Mesendoderm (in vitro differentiated cells): ENCODE measurements around the gene ADD3. TPM values are rescaled to one million over a fixed set of nuclear protein-coding genes. Genes with fewer than 3 reads are reported as not detected.

Source experiments
- DNase-seq: peaks from one replicate; pipeline ENCODE4 v3.0.0; 2013
- H2AK5ac ChIP-seq: 2 replicates; pipeline ENCODE4 v1.6.1; 2013; ENCODE audit warnings: low read length, inconsistent platforms
- H2BK120ac ChIP-seq: 2 replicates; pipeline ENCODE4 v1.6.1; 2013; ENCODE audit warnings: low read depth, mild to moderate bottlenecking, low read length, moderate library complexity, mixed read lengths
- H2BK15ac ChIP-seq: replicated peaks from 2 replicates; pipeline ENCODE4 v1.6.1; 2013; ENCODE audit warnings: low read depth, mild to moderate bottlenecking, moderate library complexity
- H2BK5ac ChIP-seq: 2 replicates; pipeline ENCODE4 v1.6.1; 2013; ENCODE audit warnings: low read length, inconsistent platforms
- H3K18ac ChIP-seq: 2 replicates; pipeline ENCODE4 v1.6.1; 2013; ENCODE audit warnings: mild to moderate bottlenecking, low read length, mixed read lengths
- H3K23ac ChIP-seq: one replicate; pipeline ENCODE4 v1.6.1; 2013; ENCODE audit warnings: low read length
- H3K27ac ChIP-seq: 2 replicates; pipeline ENCODE4 v1.5.1; 2013; ENCODE audit warnings: low read depth, mild to moderate bottlenecking, inconsistent platforms, low read length, moderate library complexity
- H3K27me3 ChIP-seq: 2 replicates; pipeline ENCODE4 v1.6.1; 2013; ENCODE audit warnings: low read length, control low read depth, mild to moderate bottlenecking, inconsistent platforms; ENCODE audit not compliant: insufficient read depth, poor library complexity
- H3K36me3 ChIP-seq: 2 replicates; pipeline ENCODE4 v1.6.1; 2013; ENCODE audit warnings: low read length, inconsistent platforms; ENCODE audit not compliant: control insufficient read depth, insufficient read depth
- H3K4ac ChIP-seq: one replicate; pipeline ENCODE4 v1.6.1; 2013; ENCODE audit warnings: low read depth, mild to moderate bottlenecking, low read length, moderate library complexity
- H3K4me1 ChIP-seq: 2 replicates; pipeline ENCODE4 v1.6.1; 2013; ENCODE audit warnings: low read depth, low read length, inconsistent platforms; ENCODE audit not compliant: control insufficient read depth
- H3K4me2 ChIP-seq: 2 replicates; pipeline ENCODE4 v1.6.1; 2013; ENCODE audit warnings: low read length
- H3K4me3 ChIP-seq: 2 replicates; pipeline ENCODE4 v1.5.1; 2013; ENCODE audit warnings: mild to moderate bottlenecking, low read length
- H3K56ac ChIP-seq: one replicate; pipeline ENCODE4 v1.6.1; 2013; ENCODE audit warnings: low read length
- H3K79me1 ChIP-seq: 2 replicates; pipeline ENCODE4 v1.6.1; 2013; ENCODE audit warnings: low read length, inconsistent platforms
- H3K79me2 ChIP-seq: 2 replicates; pipeline ENCODE4 v1.6.1; 2013; ENCODE audit warnings: mild to moderate bottlenecking, low read length; ENCODE audit not compliant: control insufficient read depth, insufficient read depth
- H3K9ac ChIP-seq: 2 replicates; pipeline ENCODE4 v1.6.1; 2013; ENCODE audit warnings: low read length, inconsistent platforms
- H4K5ac ChIP-seq: one replicate; pipeline ENCODE4 v1.6.1; 2013; ENCODE audit warnings: low read length
- H4K8ac ChIP-seq: one replicate; pipeline ENCODE4 v1.6.1; 2013; ENCODE audit warnings: low read depth, mild to moderate bottlenecking, control low read depth, low read length, moderate library complexity
- WGBS: extraction: QIAGEN DNeasy Blood & Tissue Kit; methylation state at CpG from one replicate; pipeline ENCODE4 v1.1.7; 2013; ENCODE audit warnings: low lambda C conversion rate, missing lambda C conversion rate; ENCODE audit not compliant: insufficient coverage; ENCODE audit errors: extremely low coverage; 5-methylcytosine and 5-hydroxymethylcytosine counted together
- polyA plus RNA-seq, 2 experiments: library from polyadenylated mRNA; stranded (reverse); fragments of 200-250 nt; gene quantifications; one replicate each; pipeline ENCODE4 v1.2.3, GENCODE V29; 2013

Gene ADD3
- polyA plus RNA-seq (2013, experiment 1 of 2), result 46.8 TPM
- 50.0 TPM for polyA plus RNA-seq (2013, experiment 2 of 2)

- peak within 1 kb of the TSS; percentile 83 for H3K9ac ChIP-seq
- peak within 1 kb of the TSS; percentile 51 for H3K4me2 ChIP-seq
- H3K27me3 ChIP-seq, result no peaks in the 10 kb centered on the region
- peak within 1 kb of the TSS; percentile 99 for H3K27ac ChIP-seq
- no peak within 1 kb of the TSS for H2AK5ac ChIP-seq
- peaks cover 3% of the 10 kb centered on the region for H3K79me1 ChIP-seq
- peak within 1 kb of the TSS; percentile 75 for H3K4me3 ChIP-seq
- peak within 1 kb of the TSS; percentile 89 for H3K4ac ChIP-seq
- H3K18ac ChIP-seq, result peak within 1 kb of the TSS; percentile 69
- no peak within 1 kb of the TSS for H4K5ac ChIP-seq
- WGBS, result no CpG with 5 or more reads among the region's 83 CpGs
- no peak within 1 kb of the TSS for H3K23ac ChIP-seq
- DNase-seq, result peak; percentile 98
- peaks cover 21% of the 10 kb centered on the region for H3K79me2 ChIP-seq
- peak within 1 kb of the TSS; percentile 89 for H3K56ac ChIP-seq
- H2BK120ac ChIP-seq, result no peak within 1 kb of the TSS
- H3K36me3 ChIP-seq, result no peaks in the 10 kb centered on the region
- H4K8ac ChIP-seq, result no peak within 1 kb of the TSS
- H3K4me1 ChIP-seq, result peaks cover 9% of the 10 kb centered on the region
- no peak within 1 kb of the TSS for H2BK5ac ChIP-seq
- H2BK15ac ChIP-seq, result no peak within 1 kb of the TSS
Measured at GRCh38 chr10:110007701-110008517, at the start of gene ADD3. Gene ADD3 (plus strand): TSS chr10:110007984. CDS start chr10:110100654, 92,670 bp downstream.

- no peak overlapping the region for H3K9ac ChIP-seq
- H4K8ac ChIP-seq, result no peak overlapping the region
Measured at GRCh38 chr10:109958059-109958458, 49.7 kb upstream of the ADD3 start.

GRCh38 chr10:109959259-109960145, 48.3 kb upstream of the ADD3 start:
- Histone ChIP-seq H3K4me1 (peaks cover 8% of the 10 kb centered on the region), H3K79me2 (no peaks in the 10 kb centered on the region), H3K27ac (no peak overlapping the region), H2BK5ac (no peak overlapping the region), H3K18ac (no peak overlapping the region), H4K5ac (no peak overlapping the region), H3K4me2 (no peak overlapping the region), H2BK15ac (no peak overlapping the region), H3K4ac (no peak overlapping the region), H2BK120ac (no peak overlapping the region), H3K4me3 (no peak overlapping the region), H4K8ac (no peak overlapping the region), H3K9ac (no peak overlapping the region), H3K36me3 (no peaks in the 10 kb centered on the region), H3K23ac (no peak overlapping the region), H2AK5ac (no peak overlapping the region), H3K27me3 (no peaks in the 10 kb centered on the region), H3K56ac (no peak overlapping the region), H3K79me1 (no peaks in the 10 kb centered on the region)
- DNase-seq, result no peak
- no CpG with 5 or more reads among the region's 8 CpGs for WGBS

More at GRCh38 chr10:109958059-109958458, 49.7 kb upstream of the ADD3 start:
- no peak for DNase-seq
- H3K27ac ChIP-seq, result no peak overlapping the region
- no peak overlapping the region for H3K23ac ChIP-seq
- H3K27me3 ChIP-seq, result no peaks in the 10 kb centered on the region
- no peak overlapping the region for H2BK120ac ChIP-seq
- no peak overlapping the region for H2BK15ac ChIP-seq
- no peak overlapping the region for H4K5ac ChIP-seq
- no peak overlapping the region for H3K4me3 ChIP-seq
- H3K79me1 ChIP-seq, result no peaks in the 10 kb centered on the region
- H3K56ac ChIP-seq, result no peak overlapping the region
- H3K18ac ChIP-seq, result no peak overlapping the region
- no peaks in the 10 kb centered on the region for H3K36me3 ChIP-seq
- H2AK5ac ChIP-seq, result no peak overlapping the region
- H2BK5ac ChIP-seq, result no peak overlapping the region
- WGBS, result no CpG with 5 or more reads among the region's 2 CpGs
- peaks cover 8% of the 10 kb centered on the region for H3K4me1 ChIP-seq
- H3K4ac ChIP-seq, result no peak overlapping the region
- H3K4me2 ChIP-seq, result no peak overlapping the region
- no peaks in the 10 kb centered on the region for H3K79me2 ChIP-seq

- WGBS, result no CpG with 5 or more reads among the region's 2 CpGs
- Histone ChIP-seq H2BK120ac (no peak overlapping the region), H3K9ac (no peak overlapping the region), H3K18ac (no peak overlapping the region), H2BK15ac (no peak overlapping the region), H3K4me1 (peaks cover 8% of the 10 kb centered on the region), H3K27ac (no peak overlapping the region), H3K4me2 (no peak overlapping the region), H2BK5ac (no peak overlapping the region), H3K79me1 (no peaks in the 10 kb centered on the region), H3K36me3 (no peaks in the 10 kb centered on the region), H3K4me3 (no peak overlapping the region), H3K27me3 (no peaks in the 10 kb centered on the region), H3K23ac (no peak overlapping the region), H4K8ac (no peak overlapping the region), H3K79me2 (no peaks in the 10 kb centered on the region), H3K56ac (no peak overlapping the region), H3K4ac (no peak overlapping the region), H2AK5ac (no peak overlapping the region), H4K5ac (no peak overlapping the region)
- no peak for DNase-seq
Measured at GRCh38 chr10:109960682-109961081, 47.1 kb upstream of the ADD3 start.

GRCh38 chr10:109961174-109962001, 46.4 kb upstream of the ADD3 start:
- Histone ChIP-seq H4K8ac (no peak overlapping the region), H3K27ac (no peak overlapping the region), H3K56ac (peak overlapping the region; percentile 59), H3K36me3 (no peaks in the 10 kb centered on the region), H2BK120ac (peak overlapping the region; percentile 62), H3K23ac (no peak overlapping the region), H3K4me1 (peaks cover 8% of the 10 kb centered on the region), H4K5ac (no peak overlapping the region), H2BK15ac (peak overlapping the region; percentile 93), H3K79me2 (no peaks in the 10 kb centered on the region), H3K9ac (no peak overlapping the region), H3K4me2 (no peak overlapping the region), H2BK5ac (no peak overlapping the region), H3K4me3 (no peak overlapping the region), H3K4ac (no peak overlapping the region), H3K27me3 (no peaks in the 10 kb centered on the region), H2AK5ac (no peak overlapping the region), H3K79me1 (no peaks in the 10 kb centered on the region), H3K18ac (peak overlapping the region; percentile 83)
- peak; percentile 82 for DNase-seq
- WGBS, result no CpG with 5 or more reads among the region's 5 CpGs
